ENCODE results near the gene ZNF727.
"Not testable (repeated sequence)": the region's sequence is repeated elsewhere in the genome, so short reads cannot be mapped to it uniquely, and the experiment has no call there.

Gene ZNF727

GRCh38 chr7:64045301-64046040 is at the start of gene ZNF727:
TSS of gene ZNF727 (plus strand) at chr7:64045434. CDS start at chr7:64045622, 188 bp downstream.
- DNase-seq (ENCODE audit: low read depth in 2 of 2): peak in 1 of 2 donors; percentile 7

- no peak for DNase-seq (ENCODE audit: low read depth in 2 of 2)
Observed at GRCh38 chr7:63998549-63998948, 46.7 kb upstream of the ZNF727 start, which contains the start of gene ZNF722. TSS of gene ZNF722 (plus strand) at chr7:63998849. CDS start at chr7:63998962, 113 bp downstream.

- DNase-seq (ENCODE audit: low read depth in 2 of 2): not testable (repeated sequence)
Observed at GRCh38 chr7:64015496-64015895, 29.7 kb upstream of the ZNF727 start.

GRCh38 chr7:64035388-64035787 is 9.8 kb upstream of the ZNF727 start:
- DNase-seq (ENCODE audit: low read depth in 2 of 2): no peak

GRCh38 chr7:64037095-64037494 is 8.1 kb upstream of the ZNF727 start:
- no peak for DNase-seq (ENCODE audit: low read depth in 2 of 2)

- no peak for DNase-seq (ENCODE audit: low read depth in 2 of 2)
Observed at GRCh38 chr7:64046041-64046389, 781 bp downstream of the ZNF727 start.

GRCh38 chr7:64077837-64078698 is 32.8 kb downstream of the ZNF727 start:
- not testable (repeated sequence) for DNase-seq (ENCODE audit: low read depth in 2 of 2)

- DNase-seq (ENCODE audit: low read depth in 2 of 2): no peak
Observed at GRCh38 chr7:64078699-64078994, 33.4 kb downstream of the ZNF727 start.

- DNase-seq (ENCODE audit: low read depth in 2 of 2): no peak
Observed at GRCh38 chr7:64087501-64087900, 42.3 kb downstream of the ZNF727 start.

GRCh38 chr7:64088863-64089262 is 43.6 kb downstream of the ZNF727 start:
- DNase-seq (ENCODE audit: low read depth in 2 of 2): not testable (repeated sequence)

Measured in stimulated activated CD4-positive, alpha-beta T cell treated with anti-CD3 and anti-CD28 coated beads, Interleukin-15, amount 100 ng/mL, for 48 hours (primary cell).